Mononuclear cell (primary cell): ENCODE measurements around the gene ANKUB1. TPM values are rescaled to one million over a fixed set of nuclear protein-coding genes. Genes with fewer than 3 reads are reported as not detected.
A peak's percentile ranks its signal among the peaks of the same experiment; 100 is the strongest.
"Not testable (repeated sequence)": the region's sequence is repeated elsewhere in the genome, so short reads cannot be mapped to it uniquely, and the experiment has no call there.

Experiments used
- H3K27me3 ChIP-seq: 2 replicates; pipeline ENCODE4 v1.6.0; 2011; ENCODE audit warnings: low read length, control low read depth; ENCODE audit not compliant: insufficient read depth
- H3K4me1 ChIP-seq: 2 replicates; pipeline ENCODE4 v1.5.1; 2011; ENCODE audit warnings: mild to moderate bottlenecking, low read length, control low read depth; ENCODE audit not compliant: insufficient read depth
- H3K4me3 ChIP-seq: 2 replicates; pipeline ENCODE4 v1.5.1; 2011; ENCODE audit warnings: mild to moderate bottlenecking, low read length, moderate library complexity
- H3K9me3 ChIP-seq: 2 replicates; pipeline ENCODE4 v1.5.1; 2011; ENCODE audit warnings: low read depth, mild to moderate bottlenecking, control low read depth, low read length
- total RNA-seq: library from RNA; depleted of rRNA; stranded (reverse); fragments of >200 nt; gene quantifications from one replicate; pipeline ENCODE4 v1.2.3, GENCODE V29; 2012

The ANKUB1 gene
- not detected for total RNA-seq

- Histone ChIP-seq H3K9me3 (no peaks in the 10 kb centered on the region), H3K4me1 (no peaks in the 10 kb centered on the region), H3K4me3 (no peak within 1 kb of the TSS), H3K27me3 (peaks cover 2% of the 10 kb centered on the region)
Observed at GRCh38 chr3:149792452-149793270, at the start of gene ANKUB1. Gene ANKUB1 (minus strand): TSS chr3:149792554. CDS start chr3:149792366, 188 bp downstream.

- peaks cover 20% of the 10 kb centered on the region for H3K9me3 ChIP-seq
- no peaks in the 10 kb centered on the region for H3K4me1 ChIP-seq
- no peaks in the 10 kb centered on the region for H3K27me3 ChIP-seq
- no peak overlapping the region for H3K4me3 ChIP-seq
Observed at GRCh38 chr3:149839896-149840295, 47.5 kb upstream of the ANKUB1 start.

- peaks cover 24% of the 10 kb centered on the region for H3K9me3 ChIP-seq
- H3K4me3 ChIP-seq, H3K4me1 ChIP-seq: not testable (repeated sequence)
Observed at GRCh38 chr3:149839469-149839868, 47.1 kb upstream of the ANKUB1 start.

DNA sequence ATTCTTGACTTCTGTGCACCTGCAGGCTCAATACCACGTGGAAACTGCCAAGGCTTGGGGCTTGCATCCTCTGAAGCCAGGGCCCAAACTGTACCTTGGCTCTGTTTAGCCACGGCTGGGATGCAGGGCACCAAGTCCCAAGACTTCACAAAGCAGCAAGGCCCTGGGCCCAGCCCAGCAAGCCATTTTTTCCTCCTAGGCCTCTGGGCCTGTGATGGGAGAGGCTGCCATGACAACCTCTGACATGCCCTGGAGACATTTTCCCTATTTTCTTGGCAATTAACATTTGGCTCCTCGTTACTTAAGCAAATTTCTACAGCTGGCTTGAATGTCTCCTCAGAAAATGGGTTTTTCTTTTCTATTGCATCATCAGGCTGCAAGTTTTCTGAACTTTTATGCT lies 46.1 kb upstream of the ANKUB1 start:
- not testable (repeated sequence) for H3K4me1 ChIP-seq, H3K27me3 ChIP-seq, H3K4me3 ChIP-seq
- peaks cover 34% of the 10 kb centered on the region for H3K9me3 ChIP-seq

More at GRCh38 chr3:149839469-149839868, 47.1 kb upstream of the ANKUB1 start:
- not testable (repeated sequence) for H3K27me3 ChIP-seq

DNA sequence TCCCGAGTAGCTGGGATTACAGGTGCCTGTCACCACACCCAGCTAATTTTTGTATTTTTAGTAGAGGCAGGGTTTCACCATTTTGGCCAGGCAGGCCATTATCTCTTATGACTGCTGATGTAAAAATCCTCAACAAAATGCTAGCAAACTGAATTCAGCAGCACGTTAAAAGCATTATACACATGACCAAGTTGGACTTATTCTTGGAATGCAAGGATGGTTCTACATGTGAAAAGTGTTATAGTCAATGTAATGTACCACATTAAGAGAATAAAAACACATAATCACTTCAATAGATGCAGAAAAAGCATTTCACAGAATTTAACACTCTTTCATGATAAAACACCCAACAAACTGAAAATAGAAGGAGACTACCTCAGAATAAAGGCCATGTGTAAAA lies 40.9 kb upstream of the ANKUB1 start:
- Histone ChIP-seq H3K4me1 (no peaks in the 10 kb centered on the region), H3K27me3 (no peaks in the 10 kb centered on the region), H3K9me3 (peaks cover 63% of the 10 kb centered on the region), H3K4me3 (no peak overlapping the region)

- Histone ChIP-seq H3K4me3 (no peak overlapping the region), H3K9me3 (peaks cover 53% of the 10 kb centered on the region), H3K4me1 (no peaks in the 10 kb centered on the region), H3K27me3 (no peaks in the 10 kb centered on the region)
Observed at GRCh38 chr3:149832086-149832485, 39.7 kb upstream of the ANKUB1 start.

GRCh38 chr3:149831321-149831720 lies 39.0 kb upstream of the ANKUB1 start:
- Histone ChIP-seq H3K9me3 (peaks cover 48% of the 10 kb centered on the region), H3K27me3 (no peaks in the 10 kb centered on the region), H3K4me3 (no peak overlapping the region), H3K4me1 (no peaks in the 10 kb centered on the region)

GRCh38 chr3:149830902-149831301 lies 38.5 kb upstream of the ANKUB1 start:
- Histone ChIP-seq H3K4me1 (no peaks in the 10 kb centered on the region), H3K4me3 (no peak overlapping the region), H3K27me3 (no peaks in the 10 kb centered on the region), H3K9me3 (peaks cover 48% of the 10 kb centered on the region)

DNA sequence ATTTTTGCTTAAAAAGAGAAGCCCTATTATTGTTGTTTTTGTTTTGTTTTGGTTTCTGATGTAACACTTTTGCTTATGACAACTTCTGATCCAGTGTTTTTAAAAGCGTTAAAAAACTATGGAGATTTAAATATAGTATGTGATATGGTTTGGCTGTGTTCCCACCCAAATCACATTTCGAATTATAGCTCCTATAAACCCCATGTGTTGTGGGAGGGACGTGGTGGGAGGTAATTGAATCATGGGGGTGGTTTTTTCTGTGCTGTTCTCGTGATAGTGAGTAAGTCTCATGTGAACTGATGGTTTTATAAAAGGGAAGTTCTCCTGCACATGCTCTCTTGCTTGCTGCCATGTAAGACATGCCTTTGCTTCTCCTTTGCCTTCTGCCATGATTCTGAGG lies 37.3 kb upstream of the ANKUB1 start:
- not testable (repeated sequence) for H3K27me3 ChIP-seq, H3K4me3 ChIP-seq, H3K4me1 ChIP-seq
- H3K9me3 ChIP-seq, result peaks cover 41% of the 10 kb centered on the region

GRCh38 chr3:149828390-149828789 lies 36.0 kb upstream of the ANKUB1 start:
- Histone ChIP-seq H3K27me3 (no peaks in the 10 kb centered on the region), H3K4me1 (no peaks in the 10 kb centered on the region), H3K4me3 (no peak overlapping the region), H3K9me3 (peaks cover 28% of the 10 kb centered on the region)

- H3K4me1 ChIP-seq, result no peaks in the 10 kb centered on the region
- H3K9me3 ChIP-seq, result peaks cover 11% of the 10 kb centered on the region
- no peaks in the 10 kb centered on the region for H3K27me3 ChIP-seq
- no peak overlapping the region for H3K4me3 ChIP-seq
Observed at GRCh38 chr3:149826636-149827035, 34.3 kb upstream of the ANKUB1 start.

- no peak overlapping the region for H3K4me3 ChIP-seq
- no peaks in the 10 kb centered on the region for H3K9me3 ChIP-seq
- H3K27me3 ChIP-seq, result no peaks in the 10 kb centered on the region
- H3K4me1 ChIP-seq, result peaks cover 33% of the 10 kb centered on the region
Observed at GRCh38 chr3:149820183-149820582, 27.8 kb upstream of the ANKUB1 start.

DNA sequence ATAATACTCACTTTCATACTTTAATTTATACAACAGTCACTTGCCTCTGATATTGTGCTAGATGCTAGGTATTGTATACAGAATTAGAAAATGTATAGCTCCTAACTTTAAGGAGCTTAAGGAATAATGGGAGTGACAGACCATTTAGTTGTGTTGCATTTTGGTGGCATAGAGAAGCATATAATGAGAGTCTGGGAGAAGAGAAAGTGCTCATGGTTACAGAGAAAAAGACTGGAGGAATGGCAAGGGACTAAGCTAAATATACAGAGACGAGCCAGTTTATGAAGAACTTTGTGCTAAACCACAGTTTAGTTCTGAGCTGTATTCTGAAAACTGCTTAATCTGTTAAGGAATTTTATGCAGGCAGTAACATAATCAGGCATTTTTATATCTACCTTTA lies 27.1 kb upstream of the ANKUB1 start:
- Histone ChIP-seq H3K4me1 (peaks cover 40% of the 10 kb centered on the region), H3K27me3 (no peaks in the 10 kb centered on the region), H3K9me3 (no peaks in the 10 kb centered on the region), H3K4me3 (no peak overlapping the region)

DNA sequence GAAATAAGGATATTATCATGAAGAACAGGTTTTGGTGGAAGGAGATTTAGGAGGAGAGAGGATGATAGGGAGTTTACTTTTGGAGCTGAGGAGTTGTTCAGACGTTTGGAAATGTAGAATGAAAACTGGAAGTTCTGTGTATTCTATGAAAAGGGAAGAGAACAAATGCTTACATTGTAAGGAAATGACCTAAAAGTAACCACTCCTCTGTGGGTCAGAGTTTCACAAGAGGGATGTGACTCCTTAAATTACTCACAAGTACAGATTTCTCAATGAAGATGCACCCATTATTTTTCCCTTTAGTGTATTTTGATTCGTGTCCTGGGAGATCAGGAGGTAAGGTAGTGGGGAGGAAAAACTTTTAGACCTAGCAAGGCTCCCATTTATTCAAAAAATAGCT lies 24.6 kb upstream of the ANKUB1 start:
- no peaks in the 10 kb centered on the region for H3K9me3 ChIP-seq
- no peak overlapping the region for H3K4me3 ChIP-seq

GRCh38 chr3:149816311-149816710 lies 24.0 kb upstream of the ANKUB1 start:
- Histone ChIP-seq H3K4me1 (peaks cover 53% of the 10 kb centered on the region), H3K4me3 (peak overlapping the region; percentile 8), H3K27me3 (no peaks in the 10 kb centered on the region), H3K9me3 (no peaks in the 10 kb centered on the region)

More for the DNA sequence above, 24.6 kb upstream of the ANKUB1 start:
- peaks cover 52% of the 10 kb centered on the region for H3K4me1 ChIP-seq
- H3K27me3 ChIP-seq, result no peaks in the 10 kb centered on the region

DNA sequence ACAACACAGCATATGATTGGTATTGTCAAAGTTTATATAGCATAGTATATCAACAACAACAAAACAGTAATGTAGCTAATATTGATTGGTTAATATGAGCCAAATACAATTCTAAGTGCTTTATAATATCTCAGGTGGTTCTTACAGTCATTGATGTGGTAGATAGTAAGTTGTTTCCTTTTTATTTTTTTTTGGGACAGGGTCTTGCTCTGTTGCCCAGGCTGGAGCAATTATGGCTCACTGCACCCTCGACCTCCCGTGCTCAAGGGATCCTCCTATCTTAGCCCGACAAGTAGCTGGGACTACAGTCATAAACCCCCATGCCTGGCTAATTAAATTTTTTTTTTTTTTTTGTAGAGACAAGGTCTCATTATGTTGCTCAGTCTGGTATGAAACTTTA lies 23.4 kb upstream of the ANKUB1 start:
- Histone ChIP-seq H3K4me3 (peak overlapping the region; percentile 8), H3K4me1 (peaks cover 53% of the 10 kb centered on the region), H3K27me3 (no peaks in the 10 kb centered on the region), H3K9me3 (no peaks in the 10 kb centered on the region)
